HUES64 (cell line): Measurements from ENCODE around the gene HP1BP3.

Source experiments
- H3K27ac ChIP-seq: 2 replicates; pipeline ENCODE4 v1.7.0; 2013; ENCODE audit warnings: low read depth, low read length, inconsistent platforms
- H3K27me3 ChIP-seq: 2 replicates; pipeline ENCODE4 v1.6.1; 2013; ENCODE audit warnings: mild to moderate bottlenecking, low read length; ENCODE audit not compliant: insufficient read depth
- H3K36me3 ChIP-seq: 2 replicates; pipeline ENCODE4 v1.6.1; 2013; ENCODE audit warnings: mild to moderate bottlenecking, low read length; ENCODE audit not compliant: insufficient read depth
- H3K4me1 ChIP-seq: 2 replicates; pipeline ENCODE4 v1.6.1; 2013; ENCODE audit warnings: mild to moderate bottlenecking, low read length, moderate library complexity; ENCODE audit not compliant: insufficient read depth
- H3K4me3 ChIP-seq: 2 replicates; pipeline ENCODE4 v1.5.1; 2013; ENCODE audit warnings: mild to moderate bottlenecking, low read length, moderate library complexity
- H3K9ac ChIP-seq: 2 replicates; pipeline ENCODE4 v1.6.1; 2013; ENCODE audit warnings: mild to moderate bottlenecking, low read depth, low read length
- H3K9me3 ChIP-seq: 2 replicates; pipeline ENCODE4 v1.6.1; 2013; ENCODE audit warnings: low read depth, low read length; ENCODE audit not compliant: insufficient read depth
- WGBS: fragments of 150-250, 120-280 bp; methylation state at CpG from one replicate; pipeline ENCODE4 v1.1.7; 2013; ENCODE audit warnings: missing lambda C conversion rate; 5-methylcytosine and 5-hydroxymethylcytosine counted together

Gene HP1BP3

DNA sequence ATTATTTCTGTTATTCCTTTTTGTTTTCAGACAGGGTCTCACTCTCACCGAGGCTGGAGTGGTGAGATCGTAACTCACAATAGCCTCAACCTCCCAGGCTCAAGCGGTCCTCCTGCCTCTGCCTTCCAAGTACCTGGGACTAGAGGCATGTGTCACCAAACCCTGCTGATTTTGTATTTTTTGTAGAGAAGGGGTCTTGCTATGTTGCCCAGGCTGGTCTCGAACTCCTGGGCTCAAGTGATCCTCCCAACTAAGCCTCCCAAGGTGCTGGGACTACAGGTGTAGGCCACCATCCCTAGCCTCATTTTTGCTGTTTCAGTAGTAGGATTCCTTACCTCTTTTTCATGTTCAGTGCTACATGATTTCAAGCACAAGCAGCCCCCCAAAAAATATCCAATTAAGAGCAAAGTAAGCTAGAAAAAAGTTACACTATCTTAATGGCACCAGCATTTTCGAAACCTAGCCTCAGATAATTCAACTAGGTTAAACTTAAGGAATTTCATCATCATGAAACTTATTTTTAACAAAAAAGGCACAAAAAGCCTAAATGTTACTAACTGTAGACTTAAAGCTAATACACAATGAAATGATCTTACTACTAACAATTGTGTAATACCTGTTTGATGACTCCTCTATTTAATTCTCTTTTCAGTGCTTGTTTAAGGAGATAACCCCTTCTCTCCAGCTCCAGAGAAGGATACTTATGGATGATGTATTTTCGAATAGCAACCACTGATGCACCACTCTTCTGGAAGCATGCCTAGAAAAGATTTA lies 16.6 kb downstream of the HP1BP3 start:
- H3K27ac ChIP-seq, result no peak overlapping the region
- H3K4me3 ChIP-seq, result no peak overlapping the region
- H3K9me3 ChIP-seq, result no peaks in the 10 kb centered on the region
- 98% methylated on average over 6 of the region's 6 CpGs for WGBS
- H3K4me1 ChIP-seq, result no peaks in the 10 kb centered on the region
- H3K27me3 ChIP-seq, result no peaks in the 10 kb centered on the region
- H3K9ac ChIP-seq, result no peak overlapping the region
- peaks cover 99% of the 10 kb centered on the region for H3K36me3 ChIP-seq

DNA sequence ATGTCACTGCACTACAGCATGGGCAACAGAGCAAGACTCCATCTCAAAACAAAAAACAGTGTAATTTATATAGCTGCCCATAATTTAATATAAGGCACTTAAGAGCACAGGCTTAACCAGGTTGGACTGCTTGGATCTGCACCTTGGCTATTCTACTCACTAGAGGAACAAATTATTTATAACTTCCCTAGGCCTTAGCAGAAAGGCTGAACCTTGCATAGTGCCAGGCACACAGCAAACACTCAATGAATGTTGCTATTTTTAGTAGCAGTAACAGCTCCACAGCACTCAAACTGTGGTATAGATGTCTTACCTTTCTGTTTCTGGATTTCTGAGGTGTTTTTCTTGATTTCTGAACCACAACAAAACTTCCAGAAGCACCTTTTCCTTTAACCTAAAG lies 19.8 kb downstream of the HP1BP3 start:
- no peaks in the 10 kb centered on the region for H3K27me3 ChIP-seq
- H3K9me3 ChIP-seq, result no peaks in the 10 kb centered on the region
- no peak overlapping the region for H3K27ac ChIP-seq
- H3K4me1 ChIP-seq, result peaks cover 3% of the 10 kb centered on the region; the same call in 1 of the 2 replicates
- no peak overlapping the region for H3K4me3 ChIP-seq
- no peak overlapping the region for H3K9ac ChIP-seq
- peaks cover 99% of the 10 kb centered on the region for H3K36me3 ChIP-seq

DNA sequence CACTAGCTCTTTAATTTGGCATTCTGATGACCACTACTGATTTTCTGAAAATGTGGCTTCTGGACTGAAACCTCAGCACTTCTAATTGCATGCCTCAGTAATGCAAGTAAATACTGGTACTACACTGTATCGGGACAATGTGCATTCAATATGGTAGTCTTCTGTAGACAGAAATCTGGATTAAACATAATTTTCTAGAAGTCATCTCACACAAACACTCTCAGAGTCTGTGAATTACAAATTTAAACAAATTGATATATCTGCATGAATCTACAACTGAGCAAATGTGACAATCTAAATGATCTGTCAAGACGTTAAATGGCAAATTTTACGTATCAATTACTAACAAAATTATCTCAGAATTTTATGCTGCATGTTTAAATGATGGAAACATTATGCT lies 23.7 kb downstream of the HP1BP3 start:
- WGBS, result 90% methylated on average over 2 of the region's 3 CpGs
- Histone ChIP-seq H3K27me3 (no peaks in the 10 kb centered on the region), H3K27ac (no peak overlapping the region), H3K9ac (no peak overlapping the region), H3K4me3 (no peak overlapping the region), H3K4me1 (peaks cover 3% of the 10 kb centered on the region; the same call in 1 of the 2 replicates), H3K36me3 (peaks cover 98% of the 10 kb centered on the region), H3K9me3 (no peaks in the 10 kb centered on the region)

DNA sequence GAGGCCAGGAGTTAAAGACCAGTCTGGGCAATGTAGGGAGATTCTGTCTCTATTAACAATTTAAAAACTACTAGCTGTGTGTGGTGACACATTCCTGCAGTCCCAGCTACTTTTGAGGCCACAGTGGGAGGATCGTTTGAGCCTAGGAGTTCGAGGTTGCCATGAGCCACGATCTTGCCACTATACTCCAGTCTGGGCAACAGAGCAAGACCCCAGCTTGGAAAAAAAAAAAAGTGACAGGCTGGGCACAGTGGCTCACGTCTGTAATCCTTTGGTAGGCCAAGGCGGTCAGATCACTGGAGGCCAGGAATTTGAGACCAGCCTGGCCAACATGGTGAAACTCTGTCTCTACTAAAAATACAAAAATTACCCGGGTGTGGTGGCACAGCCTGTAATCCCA lies 26.8 kb downstream of the HP1BP3 start:
- Histone ChIP-seq H3K4me3 (no peak overlapping the region), H3K9me3 (no peaks in the 10 kb centered on the region), H3K4me1 (peaks cover 3% of the 10 kb centered on the region; the same call in 1 of the 2 replicates), H3K27ac (no peak overlapping the region), H3K9ac (no peak overlapping the region), H3K36me3 (peaks cover 97% of the 10 kb centered on the region), H3K27me3 (no peaks in the 10 kb centered on the region)
- 96% methylated on average over 6 of the region's 6 CpGs for WGBS

DNA sequence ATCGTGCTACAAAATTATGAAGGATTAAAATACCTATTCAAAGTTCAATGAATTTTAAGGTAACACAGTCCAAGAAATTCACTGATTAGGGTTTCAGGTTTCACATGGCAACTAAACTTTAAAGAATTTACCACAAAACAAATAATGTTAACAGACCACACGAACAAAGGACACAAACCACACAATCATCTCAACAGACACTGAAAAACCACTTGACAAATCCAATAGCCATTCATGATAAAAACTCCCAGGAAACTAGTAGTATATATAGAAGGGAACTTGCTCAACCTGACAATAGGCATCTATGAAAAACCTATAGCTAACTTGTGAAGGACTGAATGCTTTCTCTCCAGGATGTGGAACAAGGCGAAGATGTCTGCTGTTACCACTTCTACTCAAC lies 33.5 kb downstream of the HP1BP3 start:
- peaks cover 86% of the 10 kb centered on the region for H3K36me3 ChIP-seq

DNA sequence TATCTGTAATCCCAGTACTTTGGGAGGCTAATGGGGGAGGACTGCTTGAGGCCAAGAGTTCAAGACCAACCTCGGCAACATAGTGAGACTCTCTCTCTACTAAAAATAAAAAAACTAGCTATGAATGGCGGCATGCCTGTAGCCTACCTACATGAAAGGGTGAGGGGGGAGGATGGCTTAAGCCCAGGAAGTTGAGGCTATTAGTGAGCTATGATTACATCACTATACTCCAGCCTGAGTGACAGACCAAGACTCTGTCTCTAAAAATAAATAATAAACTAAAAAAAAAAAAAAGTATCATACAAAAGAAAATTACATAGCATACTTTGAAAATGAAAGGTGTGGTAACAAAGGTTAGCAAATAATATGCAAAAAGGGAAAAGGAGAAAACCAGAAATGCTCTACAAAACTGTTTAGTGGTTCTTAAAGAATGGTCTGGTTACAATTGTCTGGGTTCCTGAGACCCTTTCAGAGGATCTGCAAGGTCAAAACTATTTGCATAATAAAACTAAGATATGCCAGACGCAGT lies 35.6 kb downstream of the HP1BP3 start:
- no peak overlapping the region for H3K9ac ChIP-seq
- H3K9me3 ChIP-seq, result no peaks in the 10 kb centered on the region
- H3K27ac ChIP-seq, result no peak overlapping the region
- no peak overlapping the region for H3K4me3 ChIP-seq
- H3K36me3 ChIP-seq, result peaks cover 89% of the 10 kb centered on the region
- WGBS, result 65% methylated on average over 1 of the region's 3 CpGs
- H3K27me3 ChIP-seq, result no peaks in the 10 kb centered on the region
- H3K4me1 ChIP-seq, result 0 out of 2 replicates have a peak, but pooled peaks cover 5% of the 10 kb centered on the region

More for the DNA sequence above, 33.5 kb downstream of the HP1BP3 start:
- H3K4me1 ChIP-seq, result 0 out of 2 replicates have a peak, but pooled peaks cover 5% of the 10 kb centered on the region
- WGBS, result 96% methylated on average over 2 of the region's 3 CpGs
- no peak overlapping the region for H3K27ac ChIP-seq
- no peaks in the 10 kb centered on the region for H3K9me3 ChIP-seq
- no peaks in the 10 kb centered on the region for H3K27me3 ChIP-seq
- no peak overlapping the region for H3K9ac ChIP-seq
- H3K4me3 ChIP-seq, result no peak overlapping the region

DNA sequence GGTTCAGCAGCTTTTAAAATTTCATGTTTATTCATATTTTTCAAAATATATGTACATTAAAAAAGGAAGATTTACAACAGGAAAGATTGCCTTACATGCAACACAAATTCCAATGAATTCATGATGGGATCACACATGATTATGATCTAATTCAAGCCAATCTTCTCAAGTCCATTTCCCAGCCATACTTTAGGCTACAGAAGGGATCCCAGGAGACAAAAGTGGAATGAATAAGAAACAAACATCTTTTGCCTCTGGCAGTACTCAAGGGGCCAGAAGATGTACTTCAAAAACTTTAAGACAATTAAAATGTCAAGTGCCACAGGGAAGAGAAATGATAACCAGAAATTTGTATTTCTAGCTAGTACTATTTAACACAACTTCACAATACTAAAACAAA lies 44.4 kb downstream of the HP1BP3 start:
- no peaks in the 10 kb centered on the region for H3K27me3 ChIP-seq
- H3K36me3 ChIP-seq, result peaks cover 93% of the 10 kb centered on the region
- no peaks in the 10 kb centered on the region for H3K9me3 ChIP-seq
- H3K9ac ChIP-seq, result no peak overlapping the region
- H3K4me1 ChIP-seq, result no peaks in the 10 kb centered on the region
- no peak overlapping the region for H3K27ac ChIP-seq
- H3K4me3 ChIP-seq, result no peak overlapping the region

DNA sequence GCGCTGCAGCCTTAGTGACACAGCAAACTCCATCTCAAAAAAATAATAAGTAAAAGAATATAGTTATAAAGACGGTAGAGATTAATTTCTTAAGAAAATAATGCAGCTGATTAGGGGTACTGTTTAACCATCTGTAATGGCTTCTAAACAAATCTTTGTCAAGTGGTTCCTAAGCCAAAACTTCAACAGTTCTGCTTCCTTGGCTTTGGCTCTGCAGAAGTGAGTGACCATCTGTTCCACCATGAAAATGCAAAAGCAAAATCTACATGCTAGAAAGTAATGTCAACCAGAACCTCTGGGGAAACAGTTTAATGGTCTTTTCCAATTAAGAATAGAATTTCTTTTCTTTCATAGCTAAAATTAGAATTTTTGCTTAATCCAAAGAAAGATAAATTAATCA lies 46.3 kb downstream of the HP1BP3 start:
- no peak overlapping the region for H3K27ac ChIP-seq
- no peaks in the 10 kb centered on the region for H3K9me3 ChIP-seq
- 100% methylated on average over 1 of the region's 2 CpGs for WGBS
- H3K27me3 ChIP-seq, result no peaks in the 10 kb centered on the region
- peaks cover 74% of the 10 kb centered on the region for H3K36me3 ChIP-seq
- no peak overlapping the region for H3K9ac ChIP-seq
- H3K4me3 ChIP-seq, result no peak overlapping the region
- H3K4me1 ChIP-seq, result no peaks in the 10 kb centered on the region

DNA sequence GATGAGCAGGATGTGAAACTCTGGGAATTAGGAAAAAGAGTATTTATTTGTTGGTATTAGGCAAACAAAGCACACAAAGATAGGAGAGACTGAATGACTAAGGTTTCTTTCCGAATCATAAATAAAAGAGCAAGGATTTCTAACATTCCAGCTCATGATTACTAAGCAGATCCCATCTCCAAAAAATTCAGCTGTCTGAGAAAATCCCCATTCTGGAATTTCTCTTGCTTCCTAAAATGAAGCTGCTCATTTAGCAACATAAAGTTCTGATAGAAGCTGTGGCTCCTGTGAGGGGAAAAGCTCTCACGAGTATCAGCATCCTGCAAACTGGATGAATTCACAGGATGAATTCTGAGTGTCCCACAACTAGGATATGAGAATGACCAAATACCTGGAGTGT lies 47.9 kb downstream of the HP1BP3 start:
- no peak overlapping the region for H3K27ac ChIP-seq
- no peak overlapping the region for H3K4me3 ChIP-seq
- H3K9me3 ChIP-seq, result no peaks in the 10 kb centered on the region
- H3K27me3 ChIP-seq, result peaks cover under 1% of the 10 kb centered on the region; the same call in 1 of the 2 replicates
- 88% methylated on average over 2 of the region's 2 CpGs for WGBS
- H3K4me1 ChIP-seq, result no peaks in the 10 kb centered on the region
- H3K36me3 ChIP-seq, result peaks cover 59% of the 10 kb centered on the region
- no peak overlapping the region for H3K9ac ChIP-seq

DNA sequence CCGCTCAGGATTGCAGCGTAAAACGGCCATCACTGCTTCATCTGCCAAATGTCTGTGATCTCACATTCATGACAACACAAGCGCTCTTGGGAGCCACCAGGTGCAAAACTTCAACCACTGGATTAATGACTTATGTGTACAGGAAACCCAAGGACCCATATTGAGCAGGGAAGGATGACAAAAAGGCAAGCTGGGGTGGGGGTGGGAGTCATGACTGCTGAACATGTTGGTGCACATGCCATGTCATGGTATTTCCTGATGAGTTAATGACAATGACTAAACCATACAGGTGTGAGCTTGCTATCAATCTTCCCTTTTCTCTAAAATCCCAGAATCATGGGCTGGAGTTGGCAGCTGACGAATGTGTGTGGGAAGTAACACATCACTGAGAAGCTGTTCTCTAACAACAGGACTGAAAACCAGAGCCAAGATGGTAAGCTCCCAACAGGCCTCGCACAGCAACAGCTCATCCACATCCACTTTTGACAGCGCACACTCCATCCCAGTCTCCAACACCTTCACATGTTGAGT lies 51.5 kb downstream of the HP1BP3 start:
- H3K27ac ChIP-seq, result no peak overlapping the region
- H3K27me3 ChIP-seq, result peaks cover 34% of the 10 kb centered on the region
- H3K9me3 ChIP-seq, result no peaks in the 10 kb centered on the region
- H3K4me3 ChIP-seq, result no peak overlapping the region
- H3K4me1 ChIP-seq, result peaks cover 6% of the 10 kb centered on the region; the same call in 1 of the 2 replicates
- H3K36me3 ChIP-seq, result peaks cover 23% of the 10 kb centered on the region
- 91% methylated on average over 7 of the region's 7 CpGs for WGBS
- H3K9ac ChIP-seq, result no peak overlapping the region

DNA sequence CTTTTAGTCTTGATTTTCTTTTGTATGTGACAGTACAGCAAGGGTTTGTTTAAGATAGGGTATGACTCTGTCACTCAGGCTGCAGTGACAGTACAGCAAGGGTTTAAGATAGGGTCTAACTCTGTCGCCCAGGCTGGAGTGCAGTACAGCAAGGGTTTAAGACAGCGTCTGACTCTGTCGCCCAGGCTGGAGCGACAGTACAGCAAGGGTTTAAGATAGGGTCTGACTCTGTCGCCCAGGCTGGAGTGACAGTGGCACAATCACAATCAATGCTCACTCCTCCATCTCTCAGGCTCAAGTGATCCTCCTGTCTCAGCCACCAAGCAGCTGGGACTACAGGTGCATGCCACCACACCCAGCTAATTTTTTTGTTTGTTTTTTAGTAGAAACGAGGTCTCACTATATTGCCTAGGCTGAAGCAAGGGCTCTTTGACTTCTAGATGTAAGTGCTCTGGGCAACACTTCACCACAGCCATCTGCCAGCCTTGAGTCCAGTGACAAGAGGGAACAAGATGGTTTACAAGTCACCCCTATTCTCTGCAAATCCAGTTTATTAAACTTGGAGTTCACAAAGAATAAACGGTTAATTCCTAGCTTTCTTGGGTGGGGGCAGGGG lies 53.6 kb downstream of the HP1BP3 start:
- Histone ChIP-seq H3K9me3 (no peaks in the 10 kb centered on the region), H3K4me1 (peaks cover 15% of the 10 kb centered on the region), H3K27me3 (peaks cover 49% of the 10 kb centered on the region), H3K27ac (no peak overlapping the region), H3K36me3 (peaks cover 5% of the 10 kb centered on the region; the same call in 1 of the 2 replicates), H3K4me3 (peak overlapping the region; percentile 55), H3K9ac (no peak overlapping the region)
- 47% methylated on average over 7 of the region's 7 CpGs for WGBS
